ENCODE results near the gene AKR7A3.
"Not testable (repeated sequence)": the region's sequence is repeated elsewhere in the genome, so short reads cannot be mapped to it uniquely, and the experiment has no call there.

Gene AKR7A3

GRCh38 chr1:19288324-19289241 lies at the start of gene AKR7A3:
Gene AKR7A3 (minus strand): TSS chr1:19288770. CDS start chr1:19288709, 61 bp downstream.
- DNase-seq: not testable (repeated sequence)

DNA sequence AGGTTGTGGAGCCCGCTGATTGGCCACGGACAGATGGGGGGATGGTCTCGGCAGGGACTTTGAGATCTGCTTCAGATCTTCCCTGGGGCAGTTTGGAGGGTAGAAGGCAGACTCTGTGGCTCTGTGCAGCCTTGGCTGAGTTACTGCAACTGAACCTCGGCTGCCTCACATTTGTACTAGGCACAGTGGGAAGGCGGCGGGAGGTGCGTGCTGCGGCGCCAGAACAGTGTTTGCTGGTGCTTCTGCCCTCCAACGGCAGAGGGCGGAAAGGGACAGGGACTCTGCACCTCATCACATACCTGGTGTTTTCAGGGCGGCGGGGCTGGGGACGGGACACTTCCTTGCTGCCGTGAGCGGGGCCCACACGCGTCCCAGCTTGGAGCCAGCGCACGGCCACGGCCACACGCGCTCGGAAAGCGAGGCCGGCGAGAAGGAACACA lies 49.8 kb upstream of the AKR7A3 start:
- DNase-seq: peak; percentile 66

- DNase-seq: no peak
Observed at GRCh38 chr1:19337289-19337688, 48.7 kb upstream of the AKR7A3 start.

DNA sequence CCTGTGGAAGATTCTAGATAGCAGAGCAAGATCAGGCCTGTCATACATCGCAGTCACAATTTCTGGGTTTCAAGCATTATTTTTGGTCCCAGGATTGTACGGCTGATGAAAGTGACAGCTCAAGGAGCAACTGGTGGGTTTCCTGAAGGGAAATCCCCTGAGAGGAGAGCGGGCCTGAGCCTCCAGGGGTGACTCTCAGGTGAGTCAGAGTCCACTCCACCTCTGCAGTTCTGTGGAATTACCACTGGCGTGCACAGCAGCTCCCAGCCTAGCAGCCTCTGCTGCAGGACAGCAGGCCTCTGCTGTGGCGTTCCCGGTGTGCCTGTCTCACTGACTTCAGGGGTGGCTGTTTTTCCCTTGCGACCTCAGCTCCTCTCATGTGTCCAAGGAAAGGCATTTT lies 48.0 kb upstream of the AKR7A3 start:
- DNase-seq: no peak

DNA sequence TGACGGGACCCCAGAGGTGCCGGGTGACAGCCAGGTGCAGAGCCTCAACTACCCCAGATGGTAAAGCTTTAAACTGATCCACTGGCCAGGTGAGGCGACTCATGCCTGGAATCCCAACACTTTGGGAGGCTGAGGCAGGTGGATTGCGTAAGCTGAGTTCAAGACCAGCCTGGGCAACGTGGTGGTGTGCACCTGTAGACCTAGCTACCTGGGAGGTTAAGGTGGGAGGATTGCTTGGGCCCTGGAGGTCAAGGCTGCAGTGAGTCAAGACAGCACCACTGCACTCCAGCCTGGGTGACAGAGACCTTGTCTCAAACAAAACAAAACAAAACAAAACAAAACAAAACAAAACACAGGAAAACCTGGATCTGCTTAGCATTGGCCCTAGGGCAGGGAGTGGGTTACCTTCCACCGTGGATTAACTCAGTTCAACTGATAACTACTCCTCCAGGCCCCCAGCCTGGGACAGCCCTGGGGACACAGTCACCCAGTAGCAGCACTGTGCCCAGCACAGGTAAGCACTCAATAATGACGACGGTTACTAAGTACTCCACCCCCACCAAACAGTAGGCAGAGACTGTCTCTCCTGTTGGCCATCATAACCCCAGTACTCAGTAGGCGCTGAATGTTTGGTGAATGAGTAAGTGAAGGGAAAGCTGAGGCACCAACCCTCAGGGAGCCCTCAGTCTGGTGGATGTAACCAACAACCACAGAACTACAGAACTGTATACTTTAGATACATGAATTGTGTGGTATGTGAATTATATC lies 45.2 kb upstream of the AKR7A3 start:
- DNase-seq: no peak

DNA sequence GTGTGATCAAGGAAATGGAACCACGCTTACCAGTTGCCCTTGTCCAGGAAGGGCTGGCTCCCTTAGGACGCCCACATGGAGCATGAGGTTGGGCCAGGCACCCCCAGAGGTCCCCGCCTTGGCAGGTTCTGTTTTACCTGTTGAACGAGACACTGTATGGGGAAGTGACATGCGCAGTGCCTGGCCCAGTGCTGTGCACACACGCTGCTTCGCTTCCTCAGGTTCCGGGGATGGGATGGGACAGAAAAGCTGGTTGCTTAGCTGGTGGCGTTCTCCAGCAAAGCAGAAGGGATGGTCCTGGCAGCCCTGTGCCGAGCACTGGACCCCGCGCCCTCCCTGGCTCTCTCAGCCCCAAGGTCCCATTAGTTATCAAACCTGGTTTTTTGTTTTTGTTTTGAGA lies 44.3 kb upstream of the AKR7A3 start:
- DNase-seq: no peak

GRCh38 chr1:19331262-19331878 lies 42.8 kb upstream of the AKR7A3 start:
- no peak for DNase-seq

- DNase-seq: peak; percentile 75
Observed at GRCh38 chr1:19330449-19331135, 42.0 kb upstream of the AKR7A3 start.

GRCh38 chr1:19329611-19330010 lies 41.0 kb upstream of the AKR7A3 start:
- DNase-seq: no peak

DNA sequence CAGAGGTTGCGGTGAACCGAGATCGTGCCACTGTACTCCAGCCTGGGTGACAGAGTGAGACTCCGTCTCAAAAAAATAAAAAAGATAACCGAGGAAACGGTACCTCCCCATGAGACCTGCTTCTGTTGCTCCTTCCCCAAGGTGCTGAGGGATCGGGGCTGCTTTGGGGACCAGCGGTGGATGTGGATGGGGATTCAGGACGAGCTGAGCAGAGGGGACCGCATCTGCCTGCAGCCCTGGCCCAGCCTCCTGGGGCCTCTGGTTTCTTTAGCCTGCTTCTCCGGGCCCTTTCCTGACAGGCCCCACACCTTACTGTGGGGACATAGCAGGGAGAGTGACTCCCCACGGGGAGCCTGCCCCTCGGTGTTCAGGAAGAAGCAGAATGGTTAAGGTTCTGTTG lies 40.6 kb upstream of the AKR7A3 start:
- DNase-seq: no peak

DNA sequence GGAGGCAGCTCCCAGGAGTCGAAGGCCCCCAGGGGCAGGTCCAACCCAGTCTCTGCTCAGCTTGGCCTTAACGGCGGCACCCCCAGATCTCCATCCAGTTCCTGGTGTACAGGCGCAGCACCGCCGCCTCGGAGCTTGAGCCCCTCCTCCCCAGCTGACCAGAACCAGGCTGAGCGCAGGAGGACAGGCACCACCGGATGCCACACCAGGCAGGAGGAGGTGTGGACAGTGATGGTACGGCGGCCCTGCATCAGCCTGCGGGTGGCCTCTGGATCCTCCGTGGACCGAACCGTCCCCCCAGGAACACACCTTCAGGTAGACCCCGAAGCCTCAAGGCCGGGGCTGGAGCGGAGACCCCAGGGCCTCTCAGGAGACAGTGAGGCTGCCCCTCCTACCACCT lies 39.9 kb upstream of the AKR7A3 start:
- no peak for DNase-seq

DNA sequence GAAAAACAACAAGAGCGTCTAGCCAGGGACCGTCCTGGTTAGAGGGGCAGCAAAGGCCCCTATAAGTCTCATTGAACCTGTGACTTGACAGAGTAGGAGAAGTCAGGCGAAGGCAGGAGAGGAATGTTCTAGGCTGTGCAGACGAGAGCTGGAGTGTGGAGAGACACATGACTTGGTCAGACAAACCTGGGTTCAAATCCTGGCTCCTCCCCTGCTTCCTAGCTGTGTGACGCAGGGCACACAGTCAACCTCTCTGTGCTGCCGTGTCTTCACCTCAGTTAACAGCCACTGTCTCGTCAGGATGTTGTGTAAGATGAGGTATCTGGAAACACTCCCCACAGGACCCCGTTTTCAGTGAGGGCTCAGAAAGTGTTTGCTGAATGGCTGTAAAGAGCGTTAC lies 39.2 kb upstream of the AKR7A3 start:
- no peak for DNase-seq

- DNase-seq: peak; percentile 27
Observed at GRCh38 chr1:19327301-19327700, 38.7 kb upstream of the AKR7A3 start.

- no peak for DNase-seq
Observed at GRCh38 chr1:19326748-19327065, 38.1 kb upstream of the AKR7A3 start.

GRCh38 chr1:19325958-19326747 lies 37.6 kb upstream of the AKR7A3 start:
- no peak for DNase-seq

GRCh38 chr1:19325368-19325957 lies 36.9 kb upstream of the AKR7A3 start:
- no peak for DNase-seq

GRCh38 chr1:19324665-19324990 lies 36.1 kb upstream of the AKR7A3 start:
- DNase-seq: no peak

- DNase-seq: no peak
Observed at GRCh38 chr1:19323987-19324664, 35.6 kb upstream of the AKR7A3 start.

GRCh38 chr1:19322481-19322880 lies 33.9 kb upstream of the AKR7A3 start:
- no peak for DNase-seq

- DNase-seq: no peak
Observed at GRCh38 chr1:19321071-19321470, 32.5 kb upstream of the AKR7A3 start.

GRCh38 chr1:19319196-19319595 lies 30.6 kb upstream of the AKR7A3 start:
- no peak for DNase-seq

All from NCI-H2171 treated with DMSO at 0.1 percent for 48 hours (cell line).